Brain pericyte (primary cell): Measurements from ENCODE around the gene AMTN.

Source experiments
- DNase-seq: peaks from one replicate; pipeline ENCODE4 v3.0.0-alpha.2; 2012; ENCODE audit warnings: low read depth, low spot score

The AMTN gene

GRCh38 chr4:70559924-70560323, 41.6 kb downstream of the AMTN start:
- DNase-seq = no peak

- DNase-seq = no peak
Observed at GRCh38 chr4:70564033-70564432, 45.7 kb downstream of the AMTN start.

- no peak for DNase-seq
Observed at GRCh38 chr4:70570796-70571195, 52.4 kb downstream of the AMTN start.

GRCh38 chr4:70571772-70572171, 53.4 kb downstream of the AMTN start:
- DNase-seq = no peak

DNA sequence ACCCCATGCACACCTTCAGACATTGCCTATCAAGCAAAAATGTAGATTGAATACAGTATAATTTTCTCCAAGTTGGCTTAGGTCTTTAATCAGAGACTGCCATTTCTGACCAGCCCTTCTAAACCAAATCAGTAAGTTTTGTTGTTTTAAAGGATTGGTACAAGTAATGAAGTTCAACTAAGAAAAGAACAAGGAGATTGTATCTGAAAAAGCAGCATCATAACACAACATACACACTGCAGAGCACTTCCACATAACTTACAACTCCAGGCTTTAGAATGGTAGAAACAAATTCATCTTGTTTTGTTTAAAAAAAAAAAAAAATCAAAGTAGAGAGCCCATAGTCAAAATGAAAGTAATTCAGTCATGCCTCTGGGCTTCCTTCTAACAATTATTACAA, 57.6 kb downstream of the AMTN start:
- DNase-seq = no peak

DNA sequence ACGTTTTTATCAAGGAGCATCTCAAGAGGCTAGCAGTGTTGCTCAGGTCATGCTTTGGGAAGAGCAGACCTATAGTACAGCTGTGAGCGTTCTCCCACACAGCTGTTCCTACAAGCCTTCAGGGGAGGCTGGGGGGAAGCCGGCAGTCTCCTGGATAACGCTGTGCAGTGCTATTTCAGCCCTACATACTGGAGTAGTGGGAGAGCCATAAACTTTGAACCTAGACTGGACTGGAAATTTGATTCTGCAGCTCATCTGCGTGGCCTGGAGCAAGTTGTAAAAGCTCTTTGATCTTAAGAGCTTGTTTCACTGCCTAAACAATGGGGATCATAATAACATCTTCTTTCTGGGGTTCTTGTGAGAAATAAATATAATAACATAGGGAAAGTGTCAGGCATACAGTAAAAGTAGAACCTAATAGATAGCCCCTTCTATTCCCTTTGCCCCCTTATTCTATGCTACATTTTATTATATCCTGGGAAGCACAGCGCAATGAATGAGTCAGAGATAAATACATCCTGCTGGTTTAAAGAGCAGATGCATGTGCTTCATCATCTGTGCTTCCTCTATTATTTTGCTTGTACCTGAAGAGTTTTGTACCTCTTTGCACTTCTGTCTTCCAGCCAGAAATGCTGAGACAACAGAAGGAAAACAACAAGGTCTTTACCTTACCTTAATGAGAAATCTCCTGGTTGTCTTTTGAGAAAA, 59.0 kb downstream of the AMTN start:
- no peak for DNase-seq

DNA sequence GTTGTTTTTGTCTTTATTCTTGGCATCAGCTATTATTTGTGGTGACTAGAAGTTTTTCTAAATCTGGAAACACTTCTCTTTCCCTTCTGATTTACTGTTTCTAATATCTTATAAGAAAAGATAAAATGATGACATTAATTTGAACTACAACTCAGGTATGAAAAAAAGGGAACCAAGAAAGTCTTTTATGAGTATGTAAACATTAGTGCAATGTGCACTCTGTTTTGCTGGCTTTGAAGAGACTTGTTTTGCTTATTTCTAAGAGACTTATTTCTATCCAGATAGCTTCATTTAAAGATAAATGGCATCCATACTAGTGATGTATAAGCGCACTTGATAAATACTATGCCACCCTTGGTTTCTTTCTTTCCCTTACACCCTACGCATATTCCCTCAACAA, 63.6 kb downstream of the AMTN start:
- no peak for DNase-seq
